ENCODE measurements around the gene ZKSCAN5. TPM values are rescaled to one million over a fixed set of nuclear protein-coding genes. Genes with fewer than 3 reads are reported as not detected.

The ZKSCAN5 gene
- total and polyA plus RNA-seq, 2 experiments from 2014 or later: 4.6 to 13.4 TPM

DNA sequence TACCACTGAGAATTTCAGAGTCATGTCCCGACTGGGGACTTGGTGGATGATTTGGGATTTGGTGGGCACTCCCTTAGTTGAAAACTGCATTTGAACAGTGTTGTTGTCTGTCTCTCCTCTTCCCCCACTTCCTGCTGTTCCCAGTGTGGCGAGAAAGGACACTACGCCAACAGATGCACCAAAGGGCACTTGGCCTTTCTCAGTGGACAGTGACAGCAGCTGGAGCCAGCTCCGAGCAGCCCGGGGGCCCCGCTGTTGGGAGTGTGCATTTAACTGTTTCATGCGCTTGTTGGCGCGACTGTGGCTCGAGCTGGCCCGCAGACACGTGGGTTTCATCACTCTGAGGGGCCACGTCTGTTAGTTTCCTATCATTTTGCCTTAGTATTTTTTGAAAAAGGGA, 48.2 kb upstream of the ZKSCAN5 start:
- H3K27ac Mint-ChIP-seq: no peak overlapping the region
- no peak for ATAC-seq

More for the DNA sequence above, 48.2 kb upstream of the ZKSCAN5 start:
- H3F3A ChIP-seq (replicated peaks; ENCODE audit: low read depth): peaks cover 49% of the 10 kb centered on the region
- peaks cover 26% of the 10 kb centered on the region for H3K27me3 Mint-ChIP-seq (ENCODE audit: insufficient read depth, low read depth, poor library complexity)
- H3K79me2 ChIP-seq (replicated peaks; ENCODE audit: insufficient read depth): peaks cover 35% of the 10 kb centered on the region
- peaks cover 30% of the 10 kb centered on the region for H4K20me1 ChIP-seq (replicated peaks; ENCODE audit: insufficient read depth)
- H3K4me1 ChIP-seq (ENCODE audit: insufficient read depth): no peaks in the 10 kb centered on the region
- H3K27me3 ChIP-seq (ENCODE audit: insufficient read depth): no peaks in the 10 kb centered on the region
- H3K4me3 Mint-ChIP-seq: no peak overlapping the region
- H2AFZ ChIP-seq: no peak overlapping the region
- 0 out of 3 replicates have a peak, but pooled peaks cover 4% of the 10 kb centered on the region for H3K4me1 Mint-ChIP-seq
- peaks cover 93% of the 10 kb centered on the region for H3K36me3 Mint-ChIP-seq (ENCODE audit: low read depth)
- no peak for TF ChIP-seq NANOG (IDR thresholded peaks at IDR 0.05; ENCODE audit: borderline replicate concordance)
- TF ChIP-seq JUNB (IDR thresholded peaks at IDR 0.05; ENCODE audit: unreplicated experiment): no peak
- TF ChIP-seq ZNF331 (CRISPR knock-in tag; IDR thresholded peaks at IDR 0.05; ENCODE audit: low read depth): no peak
- TF ChIP-seq, protein P1, sequence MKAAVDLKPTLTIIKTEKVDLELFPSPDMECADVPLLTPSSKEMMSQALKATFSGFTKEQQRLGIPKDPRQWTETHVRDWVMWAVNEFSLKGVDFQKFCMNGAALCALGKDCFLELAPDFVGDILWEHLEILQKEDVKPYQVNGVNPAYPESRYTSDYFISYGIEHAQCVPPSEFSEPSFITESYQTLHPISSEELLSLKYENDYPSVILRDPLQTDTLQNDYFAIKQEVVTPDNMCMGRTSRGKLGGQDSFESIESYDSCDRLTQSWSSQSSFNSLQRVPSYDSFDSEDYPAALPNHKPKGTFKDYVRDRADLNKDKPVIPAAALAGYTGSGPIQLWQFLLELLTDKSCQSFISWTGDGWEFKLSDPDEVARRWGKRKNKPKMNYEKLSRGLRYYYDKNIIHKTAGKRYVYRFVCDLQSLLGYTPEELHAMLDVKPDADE (IDR thresholded peaks at IDR 0.05): no peak
- no peak for TF ChIP-seq ZNF114 (CRISPR knock-in tag; IDR thresholded peaks at IDR 0.05)
- TF ChIP-seq, protein P2, sequence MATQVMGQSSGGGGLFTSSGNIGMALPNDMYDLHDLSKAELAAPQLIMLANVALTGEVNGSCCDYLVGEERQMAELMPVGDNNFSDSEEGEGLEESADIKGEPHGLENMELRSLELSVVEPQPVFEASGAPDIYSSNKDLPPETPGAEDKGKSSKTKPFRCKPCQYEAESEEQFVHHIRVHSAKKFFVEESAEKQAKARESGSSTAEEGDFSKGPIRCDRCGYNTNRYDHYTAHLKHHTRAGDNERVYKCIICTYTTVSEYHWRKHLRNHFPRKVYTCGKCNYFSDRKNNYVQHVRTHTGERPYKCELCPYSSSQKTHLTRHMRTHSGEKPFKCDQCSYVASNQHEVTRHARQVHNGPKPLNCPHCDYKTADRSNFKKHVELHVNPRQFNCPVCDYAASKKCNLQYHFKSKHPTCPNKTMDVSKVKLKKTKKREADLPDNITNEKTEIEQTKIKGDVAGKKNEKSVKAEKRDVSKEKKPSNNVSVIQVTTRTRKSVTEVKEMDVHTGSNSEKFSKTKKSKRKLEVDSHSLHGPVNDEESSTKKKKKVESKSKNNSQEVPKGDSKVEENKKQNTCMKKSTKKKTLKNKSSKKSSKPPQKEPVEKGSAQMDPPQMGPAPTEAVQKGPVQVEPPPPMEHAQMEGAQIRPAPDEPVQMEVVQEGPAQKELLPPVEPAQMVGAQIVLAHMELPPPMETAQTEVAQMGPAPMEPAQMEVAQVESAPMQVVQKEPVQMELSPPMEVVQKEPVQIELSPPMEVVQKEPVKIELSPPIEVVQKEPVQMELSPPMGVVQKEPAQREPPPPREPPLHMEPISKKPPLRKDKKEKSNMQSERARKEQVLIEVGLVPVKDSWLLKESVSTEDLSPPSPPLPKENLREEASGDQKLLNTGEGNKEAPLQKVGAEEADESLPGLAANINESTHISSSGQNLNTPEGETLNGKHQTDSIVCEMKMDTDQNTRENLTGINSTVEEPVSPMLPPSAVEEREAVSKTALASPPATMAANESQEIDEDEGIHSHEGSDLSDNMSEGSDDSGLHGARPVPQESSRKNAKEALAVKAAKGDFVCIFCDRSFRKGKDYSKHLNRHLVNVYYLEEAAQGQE (IDR thresholded peaks at IDR 0.05; ENCODE audit: unreplicated experiment): no peak
- no peak for TF ChIP-seq EZH2phosphoT487 (IDR thresholded peaks at IDR 0.05; ENCODE audit: unreplicated experiment)
- no peak for TF ChIP-seq STAT1 (IDR thresholded peaks at IDR 0.05; ENCODE audit: unreplicated experiment)
- TF ChIP-seq, protein P3, sequence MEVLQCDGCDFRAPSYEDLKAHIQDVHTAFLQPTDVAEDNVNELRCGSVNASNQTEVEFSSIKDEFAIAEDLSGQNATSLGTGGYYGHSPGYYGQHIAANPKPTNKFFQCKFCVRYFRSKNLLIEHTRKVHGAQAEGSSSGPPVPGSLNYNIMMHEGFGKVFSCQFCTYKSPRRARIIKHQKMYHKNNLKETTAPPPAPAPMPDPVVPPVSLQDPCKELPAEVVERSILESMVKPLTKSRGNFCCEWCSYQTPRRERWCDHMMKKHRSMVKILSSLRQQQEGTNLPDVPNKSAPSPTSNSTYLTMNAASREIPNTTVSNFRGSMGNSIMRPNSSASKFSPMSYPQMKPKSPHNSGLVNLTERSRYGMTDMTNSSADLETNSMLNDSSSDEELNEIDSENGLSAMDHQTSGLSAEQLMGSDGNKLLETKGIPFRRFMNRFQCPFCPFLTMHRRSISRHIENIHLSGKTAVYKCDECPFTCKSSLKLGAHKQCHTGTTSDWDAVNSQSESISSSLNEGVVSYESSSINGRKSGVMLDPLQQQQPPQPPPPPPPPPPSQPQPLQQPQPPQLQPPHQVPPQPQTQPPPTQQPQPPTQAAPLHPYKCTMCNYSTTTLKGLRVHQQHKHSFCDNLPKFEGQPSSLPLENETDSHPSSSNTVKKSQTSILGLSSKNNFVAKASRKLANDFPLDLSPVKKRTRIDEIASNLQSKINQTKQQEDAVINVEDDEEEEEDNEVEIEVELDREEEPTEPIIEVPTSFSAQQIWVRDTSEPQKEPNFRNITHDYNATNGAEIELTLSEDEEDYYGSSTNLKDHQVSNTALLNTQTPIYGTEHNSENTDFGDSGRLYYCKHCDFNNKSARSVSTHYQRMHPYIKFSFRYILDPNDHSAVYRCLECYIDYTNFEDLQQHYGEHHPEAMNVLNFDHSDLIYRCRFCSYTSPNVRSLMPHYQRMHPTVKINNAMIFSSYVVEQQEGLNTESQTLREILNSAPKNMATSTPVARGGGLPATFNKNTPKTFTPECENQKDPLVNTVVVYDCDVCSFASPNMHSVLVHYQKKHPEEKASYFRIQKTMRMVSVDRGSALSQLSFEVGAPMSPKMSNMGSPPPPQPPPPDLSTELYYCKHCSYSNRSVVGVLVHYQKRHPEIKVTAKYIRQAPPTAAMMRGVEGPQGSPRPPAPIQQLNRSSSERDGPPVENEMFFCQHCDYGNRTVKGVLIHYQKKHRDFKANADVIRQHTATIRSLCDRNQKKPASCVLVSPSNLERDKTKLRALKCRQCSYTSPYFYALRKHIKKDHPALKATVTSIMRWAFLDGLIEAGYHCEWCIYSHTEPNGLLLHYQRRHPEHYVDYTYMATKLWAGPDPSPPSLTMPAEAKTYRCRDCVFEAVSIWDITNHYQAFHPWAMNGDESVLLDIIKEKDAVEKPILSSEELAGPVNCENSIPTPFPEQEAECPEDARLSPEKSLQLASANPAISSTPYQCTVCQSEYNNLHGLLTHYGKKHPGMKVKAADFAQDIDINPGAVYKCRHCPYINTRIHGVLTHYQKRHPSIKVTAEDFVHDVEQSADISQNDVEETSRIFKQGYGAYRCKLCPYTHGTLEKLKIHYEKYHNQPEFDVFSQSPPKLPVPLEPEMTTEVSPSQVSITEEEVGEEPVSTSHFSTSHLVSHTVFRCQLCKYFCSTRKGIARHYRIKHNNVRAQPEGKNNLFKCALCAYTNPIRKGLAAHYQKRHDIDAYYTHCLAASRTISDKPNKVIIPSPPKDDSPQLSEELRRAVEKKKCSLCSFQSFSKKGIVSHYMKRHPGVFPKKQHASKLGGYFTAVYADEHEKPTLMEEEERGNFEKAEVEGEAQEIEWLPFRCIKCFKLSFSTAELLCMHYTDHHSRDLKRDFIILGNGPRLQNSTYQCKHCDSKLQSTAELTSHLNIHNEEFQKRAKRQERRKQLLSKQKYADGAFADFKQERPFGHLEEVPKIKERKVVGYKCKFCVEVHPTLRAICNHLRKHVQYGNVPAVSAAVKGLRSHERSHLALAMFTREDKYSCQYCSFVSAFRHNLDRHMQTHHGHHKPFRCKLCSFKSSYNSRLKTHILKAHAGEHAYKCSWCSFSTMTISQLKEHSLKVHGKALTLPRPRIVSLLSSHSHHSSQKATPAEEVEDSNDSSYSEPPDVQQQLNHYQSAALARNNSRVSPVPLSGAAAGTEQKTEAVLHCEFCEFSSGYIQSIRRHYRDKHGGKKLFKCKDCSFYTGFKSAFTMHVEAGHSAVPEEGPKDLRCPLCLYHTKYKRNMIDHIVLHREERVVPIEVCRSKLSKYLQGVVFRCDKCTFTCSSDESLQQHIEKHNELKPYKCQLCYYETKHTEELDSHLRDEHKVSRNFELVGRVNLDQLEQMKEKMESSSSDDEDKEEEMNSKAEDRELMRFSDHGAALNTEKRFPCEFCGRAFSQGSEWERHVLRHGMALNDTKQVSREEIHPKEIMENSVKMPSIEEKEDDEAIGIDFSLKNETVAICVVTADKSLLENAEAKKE (CRISPR knock-in tag; IDR thresholded peaks at IDR 0.05): no peak
- no peak for TF ChIP-seq CREB1 (CRISPR knock-in tag; IDR thresholded peaks at IDR 0.05; ENCODE audit: low read depth)
- no peaks in the 10 kb centered on the region for H3K9me3 Mint-ChIP-seq
- H3K4me3 ChIP-seq: no peak overlapping the region
- DNase-seq (ENCODE audit: low spot score): no peak
- H3K4me2 ChIP-seq: no peak overlapping the region
- peak overlapping the region; percentile 81 for H3K27ac ChIP-seq (ENCODE audit: low read depth)
- peaks cover 16% of the 10 kb centered on the region for H3K36me3 ChIP-seq (ENCODE audit: insufficient read depth)
- no peaks in the 10 kb centered on the region for H3K9me2 ChIP-seq (ENCODE audit: insufficient read depth)
